ENCODE measurements around the gene LY6G5C. TPM values are rescaled to one million over a fixed set of nuclear protein-coding genes. Genes with fewer than 3 reads are reported as not detected.

Gene LY6G5C
- total and polyA plus RNA-seq, 2 of the 13 experiments (the other 11 are each of a cell fraction or from before 2014, with no cell fraction given): 0.33 to 0.55 TPM

DNA sequence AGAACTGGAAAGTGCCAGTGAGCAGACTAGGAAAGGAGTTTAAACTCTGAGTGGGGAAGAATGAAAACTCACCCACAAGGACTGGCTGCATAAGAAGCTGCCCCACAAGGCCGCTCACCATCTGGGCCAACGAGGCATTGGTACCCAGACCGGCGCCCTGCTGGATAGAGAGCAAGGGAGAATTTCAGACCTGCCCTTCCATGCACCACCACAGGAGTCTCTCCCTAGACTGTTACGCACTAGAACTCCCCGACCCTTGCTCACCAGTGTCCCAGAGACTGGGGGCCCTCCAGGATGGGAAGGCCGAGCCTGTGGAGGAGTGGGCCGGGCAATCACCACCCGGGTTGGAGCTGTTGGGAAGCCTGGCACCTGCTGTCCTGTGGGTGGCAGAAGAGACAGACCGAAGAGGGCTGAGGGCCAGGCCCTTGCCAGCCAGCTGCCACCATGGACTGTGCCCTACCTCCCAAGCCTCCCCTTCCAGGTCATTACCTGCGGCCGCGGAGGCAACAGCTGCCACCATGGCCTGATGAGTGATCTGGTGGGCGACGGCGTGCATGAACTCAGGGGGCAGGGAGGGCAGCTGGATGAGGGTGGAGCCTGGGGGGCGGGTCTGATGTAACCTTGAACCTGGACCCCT is 36.9 kb downstream of the LY6G5C start (continued):
- TF ChIP-seq, protein P1, sequence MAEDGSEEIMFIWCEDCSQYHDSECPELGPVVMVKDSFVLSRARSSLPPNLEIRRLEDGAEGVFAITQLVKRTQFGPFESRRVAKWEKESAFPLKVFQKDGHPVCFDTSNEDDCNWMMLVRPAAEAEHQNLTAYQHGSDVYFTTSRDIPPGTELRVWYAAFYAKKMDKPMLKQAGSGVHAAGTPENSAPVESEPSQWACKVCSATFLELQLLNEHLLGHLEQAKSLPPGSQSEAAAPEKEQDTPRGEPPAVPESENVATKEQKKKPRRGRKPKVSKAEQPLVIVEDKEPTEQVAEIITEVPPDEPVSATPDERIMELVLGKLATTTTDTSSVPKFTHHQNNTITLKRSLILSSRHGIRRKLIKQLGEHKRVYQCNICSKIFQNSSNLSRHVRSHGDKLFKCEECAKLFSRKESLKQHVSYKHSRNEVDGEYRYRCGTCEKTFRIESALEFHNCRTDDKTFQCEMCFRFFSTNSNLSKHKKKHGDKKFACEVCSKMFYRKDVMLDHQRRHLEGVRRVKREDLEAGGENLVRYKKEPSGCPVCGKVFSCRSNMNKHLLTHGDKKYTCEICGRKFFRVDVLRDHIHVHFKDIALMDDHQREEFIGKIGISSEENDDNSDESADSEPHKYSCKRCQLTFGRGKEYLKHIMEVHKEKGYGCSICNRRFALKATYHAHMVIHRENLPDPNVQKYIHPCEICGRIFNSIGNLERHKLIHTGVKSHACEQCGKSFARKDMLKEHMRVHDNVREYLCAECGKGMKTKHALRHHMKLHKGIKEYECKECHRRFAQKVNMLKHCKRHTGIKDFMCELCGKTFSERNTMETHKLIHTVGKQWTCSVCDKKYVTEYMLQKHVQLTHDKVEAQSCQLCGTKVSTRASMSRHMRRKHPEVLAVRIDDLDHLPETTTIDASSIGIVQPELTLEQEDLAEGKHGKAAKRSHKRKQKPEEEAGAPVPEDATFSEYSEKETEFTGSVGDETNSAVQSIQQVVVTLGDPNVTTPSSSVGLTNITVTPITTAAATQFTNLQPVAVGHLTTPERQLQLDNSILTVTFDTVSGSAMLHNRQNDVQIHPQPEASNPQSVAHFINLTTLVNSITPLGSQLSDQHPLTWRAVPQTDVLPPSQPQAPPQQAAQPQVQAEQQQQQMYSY (CRISPR knock-in tag; IDR thresholded peaks at IDR 0.05): no peak
- TF ChIP-seq ZNF605 (CRISPR knock-in tag; IDR thresholded peaks at IDR 0.05) (0 out of 2 replicates have a peak, but pooled peaks have one; percentile 13), ZNF746 (CRISPR knock-in tag; IDR thresholded peaks at IDR 0.05) (no peak), ZNF790 (CRISPR knock-in tag; IDR thresholded peaks at IDR 0.05; ENCODE audit: borderline replicate concordance) (peak; percentile 49; the same call in 1 of the 2 replicates)

DNA sequence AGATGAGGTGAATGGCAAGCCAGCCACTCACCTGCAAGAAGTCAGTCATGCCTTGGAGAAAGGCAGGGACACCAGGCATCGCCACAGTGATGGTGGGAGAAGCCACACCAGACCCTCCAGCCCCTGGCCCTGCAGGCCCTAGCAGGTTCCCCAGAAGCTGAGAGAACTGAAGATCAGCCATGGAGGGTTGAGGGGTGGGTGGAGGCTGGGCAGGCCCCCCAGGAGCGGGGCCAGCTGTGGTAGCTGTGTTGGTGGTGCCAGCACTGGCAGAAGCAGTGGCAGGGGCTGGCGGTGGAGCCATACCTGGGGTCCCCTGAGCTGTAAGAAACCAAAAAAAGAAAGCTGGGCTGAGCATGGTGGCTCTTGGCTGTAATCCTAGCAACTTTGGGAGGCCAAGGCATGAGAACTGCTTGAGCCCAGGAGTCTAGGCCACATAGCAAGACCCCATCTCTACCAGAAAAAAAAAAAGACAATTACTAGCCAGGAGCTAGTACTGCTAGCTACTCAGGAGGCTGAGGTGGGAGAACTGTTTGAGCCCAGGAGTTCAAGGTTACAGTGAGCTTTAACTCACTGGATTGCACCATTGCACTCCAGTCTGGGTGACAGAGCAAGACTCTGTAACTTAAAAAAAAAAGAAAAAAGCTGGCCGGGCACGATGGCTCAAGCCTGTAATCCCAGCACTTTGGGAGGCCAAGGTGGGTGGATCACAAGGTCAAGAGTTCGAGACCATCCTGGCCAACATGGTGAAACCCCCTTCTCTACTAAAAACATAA is 37.9 kb downstream of the LY6G5C start:
- Histone ChIP-seq H2AFZ (ENCODE audit: low read length) (no peak overlapping the region), H3K4me2 (ENCODE audit: low read depth, low read length) (no peak overlapping the region), H3K79me2 (ENCODE audit: insufficient read depth, low read length) (peaks cover 2% of the 10 kb centered on the region), H3K27me3 (ENCODE audit: control insufficient read depth in 1 of 2, insufficient read depth in 2 of 2, low read length in 2 of 2) (no peaks in the 10 kb centered on the region), H3K4me1 (ENCODE audit: insufficient read depth, low read length) (peaks cover 28% of the 10 kb centered on the region), H3K4me3 (replicated peaks in 1 of 3; ENCODE audit: insufficient read depth in 1 of 3, low read depth in 2 of 3, low read length in 3 of 3) (no peak overlapping the region), H3K9ac (ENCODE audit: insufficient read depth, low read depth, low read length) (no peak overlapping the region), H3K27ac (ENCODE audit: extremely low read length, insufficient read depth, low read length) (peak overlapping the region; percentile 39), H4K20me1 (ENCODE audit: insufficient read depth, low read length) (no peaks in the 10 kb centered on the region; the same call in 1 of the 2 replicates), H3K9me3 (ENCODE audit: low read length) (no peaks in the 10 kb centered on the region), H3K36me3 (replicated peaks in 1 of 2; ENCODE audit: control insufficient read depth in 1 of 2, insufficient read depth in 2 of 2, low read length in 2 of 2) (peaks cover 65 to 86% of the 10 kb centered on the region in 2 experiments)
- BruUV-seq (replicated peaks): no TSS peak
- in situ Hi-C loops (cut with HindIII; ENCODE audit: extremely low pct_ligation_motif_present, low pct_unique_long_range_greater_than_20kb): no loop called here
- ChIA-PET POLR2A (interaction anchor here (0.8 to 3.6 kb wide), 11 partner anchors 9 to 222 kb away, joined by 3 to 104 read pairs (median 5); partner anchors contain the start of genes APOM, BAG6, C6orf47 and CSNK2B), CTCF (ENCODE audit: low intra/inter-chr PET ratio, low total read pairs) (no interaction called here)
- FAIRE-seq (peak; percentile 30), DNase-seq (ENCODE audit: low spot score) (peak; percentile 56), ATAC-seq (peak; percentile 64)
- 68% methylated on average over 6 of the region's 6 CpGs for WGBS (ENCODE audit: low lambda C conversion rate)
- intact Hi-C loops (cut with micrococcal nuclease; ENCODE audit: unreplicated experiment): no loop called here
- TF ChIP-seq YEATS2 (CRISPR knock-in tag; IDR thresholded peaks at IDR 0.05; ENCODE audit: borderline replicate concordance) (no peak), ZNF557 (CRISPR knock-in tag; IDR thresholded peaks at IDR 0.05) (no peak), PCBP2 (optimal IDR thresholded peaks at IDR 0.05; ENCODE audit: low read depth, low read length, poor library complexity, severe bottlenecking) (no peak), ZNF75D (CRISPR knock-in tag; IDR thresholded peaks at IDR 0.05; ENCODE audit: borderline replicate concordance) (no peak)
- TF ChIP-seq, protein P2, sequence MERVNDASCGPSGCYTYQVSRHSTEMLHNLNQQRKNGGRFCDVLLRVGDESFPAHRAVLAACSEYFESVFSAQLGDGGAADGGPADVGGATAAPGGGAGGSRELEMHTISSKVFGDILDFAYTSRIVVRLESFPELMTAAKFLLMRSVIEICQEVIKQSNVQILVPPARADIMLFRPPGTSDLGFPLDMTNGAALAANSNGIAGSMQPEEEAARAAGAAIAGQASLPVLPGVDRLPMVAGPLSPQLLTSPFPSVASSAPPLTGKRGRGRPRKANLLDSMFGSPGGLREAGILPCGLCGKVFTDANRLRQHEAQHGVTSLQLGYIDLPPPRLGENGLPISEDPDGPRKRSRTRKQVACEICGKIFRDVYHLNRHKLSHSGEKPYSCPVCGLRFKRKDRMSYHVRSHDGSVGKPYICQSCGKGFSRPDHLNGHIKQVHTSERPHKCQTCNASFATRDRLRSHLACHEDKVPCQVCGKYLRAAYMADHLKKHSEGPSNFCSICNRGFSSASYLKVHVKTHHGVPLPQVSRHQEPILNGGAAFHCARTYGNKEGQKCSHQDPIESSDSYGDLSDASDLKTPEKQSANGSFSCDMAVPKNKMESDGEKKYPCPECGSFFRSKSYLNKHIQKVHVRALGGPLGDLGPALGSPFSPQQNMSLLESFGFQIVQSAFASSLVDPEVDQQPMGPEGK (CRISPR knock-in tag; IDR thresholded peaks at IDR 0.05): no peak
- TF ChIP-seq, protein P3, sequence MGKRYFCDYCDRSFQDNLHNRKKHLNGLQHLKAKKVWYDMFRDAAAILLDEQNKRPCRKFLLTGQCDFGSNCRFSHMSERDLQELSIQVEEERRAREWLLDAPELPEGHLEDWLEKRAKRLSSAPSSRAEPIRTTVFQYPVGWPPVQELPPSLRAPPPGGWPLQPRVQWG (CRISPR knock-in tag; IDR thresholded peaks at IDR 0.05; ENCODE audit: borderline replicate concordance, low read depth): no peak
